Transverse colon (tissue), 4 donors: ENCODE data around the gene BAIAP2.

Source experiments
- CTCF ChIP-seq, 5 experiments: fragments of 200-600 bp in 3 of 5; fragments of 450-650 bp in 2 of 5; sonication (generic) in 3 of 5; IDR thresholded peaks; 1 replicate in 2 of 5; 2 replicates in 3 of 5; pipeline ENCODE4 v1.5.1; 2016 to 2017; ENCODE audit warnings: antibody characterized with exemption in 5 of 5, inconsistent platforms in 3 of 5, mild to moderate bottlenecking in 2 of 5, moderate library complexity in 1 of 5
- EP300 ChIP-seq: sonication (generic); formaldehyde crosslinking; IDR thresholded peaks from one replicate; pipeline ENCODE4 v1.6.1; 2017; ENCODE audit warnings: antibody characterized with exemption, low read depth
- POLR2A ChIP-seq: fragments of 450-650 bp; IDR thresholded peaks from one replicate; pipeline ENCODE4 v1.6.1; 2016; ENCODE audit warnings: antibody characterized with exemption, mild to moderate bottlenecking, moderate library complexity
- POLR2AphosphoS5 ChIP-seq, 3 donors: sonication (generic); formaldehyde crosslinking; IDR thresholded peaks; one replicate each; pipeline ENCODE4 v1.6.1; 2016; ENCODE audit warnings: antibody characterized with exemption in 3 of 3

- TF ChIP-seq POLR2A (no peak), CTCF (IDR thresholded peaks at IDR 0.05) (no peak), EP300 (no peak), POLR2AphosphoS5 (IDR thresholded peaks at IDR 0.05) (no peak)
Observed at GRCh38 chr17:80987941-80988461, 47.0 kb upstream of the BAIAP2 start.
